Measurements from ENCODE around the gene FAM136A. TPM values are rescaled to one million over a fixed set of nuclear protein-coding genes. Genes with fewer than 3 reads are reported as not detected.

FAM136A gene
- total RNA-seq (2021; ENCODE audit: unreplicated experiment) (53.4 TPM), Bru-seq, nascent RNA (percentile 75 among the genes with signal in this experiment), BruChase-seq, experiment 1, labeled RNA remaining after a 2-hour chase (percentile 92 among the genes with signal in this experiment), BruChase-seq, experiment 2, labeled RNA remaining after a 6-hour chase (percentile 96 among the genes with signal in this experiment)
- polyA plus RNA-seq (2012; ENCODE audit: insufficient read length): 49.4 TPM
- long read RNA-seq, transcript FAM136A-205 (3 exons, 2,398 nt): minor isoform, 9 of 161 reads
- long read RNA-seq, transcript FAM136A-201 (3 exons, 1,810 nt): major isoform, 138 of 161 reads
- long read RNA-seq, partial matches to known transcripts: 0 of 161 reads
- long read RNA-seq, other reads (novel, unspliced or antisense): 11 of 161 reads

- ATAC-seq (peak; percentile 95), DNase-seq (ENCODE audit: low read depth, low spot score) (no peak)
- H3K36me3 ChIP-seq (ENCODE audit: control insufficient read depth, insufficient read depth, low read length): no peaks in the 10 kb centered on the region
- H3K4me3 ChIP-seq (ENCODE audit: low read depth in 2 of 2, low read length in 2 of 2): peak within 1 kb of the TSS; percentile 71 to 88
- H3K27me3 ChIP-seq (ENCODE audit: control insufficient read depth, insufficient read depth, low read length): no peaks in the 10 kb centered on the region
- peaks cover 5% of the 10 kb centered on the region for H3K4me1 ChIP-seq (ENCODE audit: control insufficient read depth, insufficient read depth, low read length)
- ChIA-PET CTCF (interaction anchor here (0.5 to 0.6 kb wide), 3 partner anchors 33 to 933 kb away, joined by 3 to 7 read pairs (median 3); no protein-coding TSS in a partner anchor), POLR2A (no interaction called here)
- no TSS peak for BruUV-seq (replicated peaks)
- in situ Hi-C loops (cut with HindIII; ENCODE audit: low pct_unique_long_range_greater_than_20kb, low sequenced_read_pairs): no loop called here
- no peaks in the 10 kb centered on the region for H3K9me3 ChIP-seq (ENCODE audit: control insufficient read depth, insufficient read depth, low read depth, low read length)
- intact Hi-C loops (cut with micrococcal nuclease; ENCODE audit: unreplicated experiment): loop anchor here (10.0 kb wide), 1 partner anchor 313 kb away; no protein-coding TSS in a partner anchor
- TF ChIP-seq TCF7L2 (IDR thresholded peaks at IDR 0.05; ENCODE audit: low read depth, low read length) (no peak), POLR2AphosphoS5 (IDR thresholded peaks at IDR 0.05; ENCODE audit: low read depth, low read length) (peak; percentile 62; the same call in 1 of the 2 replicates), REST (IDR thresholded peaks at IDR 0.05; ENCODE audit: insufficient read depth in 1 of 2, low read depth in 2 of 2, low read length in 1 of 2) (no peak), SIN3A (IDR thresholded peaks at IDR 0.05; ENCODE audit: borderline replicate concordance, insufficient read depth, low read depth, low read length) (no peak), CTCF (IDR thresholded peaks at IDR 0.05) (peak; percentile 98)
- peak within 1 kb of the TSS; percentile 82 for H3K27ac ChIP-seq (ENCODE audit: low read length)
Observed at GRCh38 chr2:70301344-70302194, at the start of gene FAM136A. Gene FAM136A (minus strand): TSS chr2:70302067. CDS start chr2:70302011, 56 bp downstream.

GRCh38 chr2:70349921-70350685 is 48.2 kb upstream of the FAM136A start:
- intact Hi-C loops (cut with micrococcal nuclease; ENCODE audit: unreplicated experiment): loop anchor here (10.0 kb wide), 1 partner anchor 295 kb away; no protein-coding TSS in a partner anchor
- H3K36me3 ChIP-seq (ENCODE audit: control insufficient read depth, insufficient read depth, low read length): no peaks in the 10 kb centered on the region
- POLR2A ChIA-PET: no interaction called here
- no peaks in the 10 kb centered on the region for H3K9me3 ChIP-seq (ENCODE audit: control insufficient read depth, insufficient read depth, low read depth, low read length)
- in situ Hi-C loops (cut with HindIII; ENCODE audit: low pct_unique_long_range_greater_than_20kb, low sequenced_read_pairs): no loop called here
- CTCF ChIA-PET: interaction anchor here (0.5 kb wide), 1 partner anchor 305 kb away, joined by 4 read pairs; no protein-coding TSS in a partner anchor
- TF ChIP-seq SIN3A (IDR thresholded peaks at IDR 0.05; ENCODE audit: borderline replicate concordance, insufficient read depth, low read depth, low read length): no peak
- peaks cover 8% of the 10 kb centered on the region for H3K27me3 ChIP-seq (ENCODE audit: control insufficient read depth, insufficient read depth, low read length)
- no peak overlapping the region for H3K4me3 ChIP-seq (ENCODE audit: low read depth in 2 of 2, low read length in 2 of 2)
- ATAC-seq (no peak), DNase-seq (ENCODE audit: low read depth, low spot score) (no peak)
- BruUV-seq (replicated peaks): no TSS peak
- no peaks in the 10 kb centered on the region for H3K4me1 ChIP-seq (ENCODE audit: control insufficient read depth, insufficient read depth, low read length)
- H3K27ac ChIP-seq (ENCODE audit: low read length): no peak overlapping the region

All from Panc1 (cell line).